SK-N-SH treated with all-trans-retinoic acid at 6 μM for 48 hours (cell line): ENCODE measurements around the gene GPC5.

Experiments used
- ARNTL ChIP-seq: fragments of 450-650 bp; formaldehyde crosslinking; IDR thresholded peaks from 2 replicates; pipeline ENCODE4 v1.5.0; 2020; ENCODE audit warnings: low read depth, mild to moderate bottlenecking, moderate library complexity, borderline replicate concordance
- BACH2 ChIP-seq: fragments of 250-450 bp; sonication (Bioruptor Pico); IDR thresholded peaks from 2 replicates; pipeline ENCODE4 v1.9.0; 2021; ENCODE audit warnings: mild to moderate bottlenecking, borderline replicate concordance
- CSDC2 ChIP-seq: fragments of 250-450 bp; sonication (Bioruptor Pico); IDR thresholded peaks from 2 replicates; pipeline ENCODE4 v1.5.0; 2020; ENCODE audit warnings: mild to moderate bottlenecking, moderate library complexity
- GLIS3 ChIP-seq: fragments of 250-450 bp; sonication (Bioruptor Pico); IDR thresholded peaks from 2 replicates; pipeline ENCODE4 v1.5.0; 2020; ENCODE audit warnings: mild to moderate bottlenecking, moderate library complexity
- ISL1 ChIP-seq: fragments of 250-450 bp; sonication (Bioruptor Pico); IDR thresholded peaks from 2 replicates; pipeline ENCODE4 v2.1.2; 2022; ENCODE audit warnings: mild to moderate bottlenecking, moderate library complexity
- OSR1 ChIP-seq: fragments of 250-450 bp; sonication (Bioruptor Pico); IDR thresholded peaks from 2 replicates; pipeline ENCODE4 v1.8.0; 2022; ENCODE audit warnings: moderate library complexity, mild to moderate bottlenecking, inconsistent platforms
- RARB ChIP-seq: fragments of 250-450 bp; sonication (Bioruptor Pico); IDR thresholded peaks from 2 replicates; pipeline ENCODE4 v1.8.0; 2021; ENCODE audit warnings: mild to moderate bottlenecking, moderate library complexity
- SNAI2 ChIP-seq: fragments of 250-450 bp; sonication (Bioruptor Pico); IDR thresholded peaks from 2 replicates; pipeline ENCODE4 v1.5.0; 2020; ENCODE audit warnings: mild to moderate bottlenecking, moderate library complexity
- TOX ChIP-seq: fragments of 250-450 bp; sonication (Bioruptor Pico); IDR thresholded peaks from 2 replicates; pipeline ENCODE4 v1.8.0; 2021; ENCODE audit warnings: mild to moderate bottlenecking, moderate library complexity, borderline replicate concordance
- ZFP3 ChIP-seq: fragments of 250-450 bp; sonication (Bioruptor Pico); IDR thresholded peaks from 2 replicates; pipeline ENCODE4 v1.5.0; 2020; ENCODE audit warnings: mild to moderate bottlenecking, moderate library complexity
- ZNF565 ChIP-seq: fragments of 450-650 bp; formaldehyde crosslinking; conservative IDR thresholded peaks from 2 replicates; pipeline ENCODE4 v1.5.0; 2020; ENCODE audit warnings: low read depth, mild to moderate bottlenecking, moderate library complexity
- ZNF70 ChIP-seq: fragments of 450-650 bp; formaldehyde crosslinking; IDR thresholded peaks from 2 replicates; pipeline ENCODE4 v1.5.0; 2020; ENCODE audit warnings: mild to moderate bottlenecking, moderate library complexity
- TF ChIP-seq, protein P1 (sequence below): fragments of 250-450 bp; sonication (Bioruptor Pico); IDR thresholded peaks from 2 replicates; pipeline ENCODE4 v1.8.0; 2020; ENCODE audit warnings: mild to moderate bottlenecking, moderate library complexity, borderline replicate concordance
- TF ChIP-seq, protein P2 (sequence below): fragments of 250-450 bp; sonication (Bioruptor Pico); IDR thresholded peaks from 2 replicates; pipeline ENCODE4 v1.8.0; 2021; ENCODE audit warnings: low read depth, mild to moderate bottlenecking, moderate library complexity, borderline replicate concordance

DNA sequence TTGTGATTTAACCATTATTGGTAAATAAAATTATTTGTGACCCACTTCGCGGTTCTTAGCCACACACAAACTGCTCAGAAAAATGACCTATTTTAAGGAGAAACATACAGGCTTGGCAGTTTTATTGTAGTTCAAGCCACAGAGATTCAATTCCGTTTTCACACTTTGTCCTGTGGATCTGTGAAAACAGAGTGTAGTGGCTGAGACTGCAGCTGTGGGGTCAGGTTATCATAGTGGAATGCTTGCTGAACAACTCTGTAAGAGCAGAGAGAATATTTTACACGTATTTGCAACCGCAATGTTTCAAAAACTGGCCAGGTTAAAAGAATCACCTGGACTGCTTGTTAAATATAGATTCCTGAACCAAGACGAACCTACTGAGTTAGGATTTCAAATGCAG is 292.5 kb downstream of the GPC5 start:
- TF ChIP-seq ARNTL (no peak), RARB (no peak), ZNF70 (no peak), OSR1 (CRISPR knock-in tag) (no peak), SNAI2 (CRISPR knock-in tag) (no peak), ISL1 (no peak), TOX (CRISPR knock-in tag) (no peak), ZFP3 (CRISPR knock-in tag) (no peak), BACH2 (CRISPR knock-in tag) (no peak), ZNF565 (CRISPR knock-in tag) (no peak), CSDC2 (CRISPR knock-in tag) (no peak), GLIS3 (CRISPR knock-in tag) (no peak)
- TF ChIP-seq, protein P1, sequence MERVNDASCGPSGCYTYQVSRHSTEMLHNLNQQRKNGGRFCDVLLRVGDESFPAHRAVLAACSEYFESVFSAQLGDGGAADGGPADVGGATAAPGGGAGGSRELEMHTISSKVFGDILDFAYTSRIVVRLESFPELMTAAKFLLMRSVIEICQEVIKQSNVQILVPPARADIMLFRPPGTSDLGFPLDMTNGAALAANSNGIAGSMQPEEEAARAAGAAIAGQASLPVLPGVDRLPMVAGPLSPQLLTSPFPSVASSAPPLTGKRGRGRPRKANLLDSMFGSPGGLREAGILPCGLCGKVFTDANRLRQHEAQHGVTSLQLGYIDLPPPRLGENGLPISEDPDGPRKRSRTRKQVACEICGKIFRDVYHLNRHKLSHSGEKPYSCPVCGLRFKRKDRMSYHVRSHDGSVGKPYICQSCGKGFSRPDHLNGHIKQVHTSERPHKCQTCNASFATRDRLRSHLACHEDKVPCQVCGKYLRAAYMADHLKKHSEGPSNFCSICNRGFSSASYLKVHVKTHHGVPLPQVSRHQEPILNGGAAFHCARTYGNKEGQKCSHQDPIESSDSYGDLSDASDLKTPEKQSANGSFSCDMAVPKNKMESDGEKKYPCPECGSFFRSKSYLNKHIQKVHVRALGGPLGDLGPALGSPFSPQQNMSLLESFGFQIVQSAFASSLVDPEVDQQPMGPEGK (CRISPR knock-in tag), result no peak
- TF ChIP-seq, protein P2, sequence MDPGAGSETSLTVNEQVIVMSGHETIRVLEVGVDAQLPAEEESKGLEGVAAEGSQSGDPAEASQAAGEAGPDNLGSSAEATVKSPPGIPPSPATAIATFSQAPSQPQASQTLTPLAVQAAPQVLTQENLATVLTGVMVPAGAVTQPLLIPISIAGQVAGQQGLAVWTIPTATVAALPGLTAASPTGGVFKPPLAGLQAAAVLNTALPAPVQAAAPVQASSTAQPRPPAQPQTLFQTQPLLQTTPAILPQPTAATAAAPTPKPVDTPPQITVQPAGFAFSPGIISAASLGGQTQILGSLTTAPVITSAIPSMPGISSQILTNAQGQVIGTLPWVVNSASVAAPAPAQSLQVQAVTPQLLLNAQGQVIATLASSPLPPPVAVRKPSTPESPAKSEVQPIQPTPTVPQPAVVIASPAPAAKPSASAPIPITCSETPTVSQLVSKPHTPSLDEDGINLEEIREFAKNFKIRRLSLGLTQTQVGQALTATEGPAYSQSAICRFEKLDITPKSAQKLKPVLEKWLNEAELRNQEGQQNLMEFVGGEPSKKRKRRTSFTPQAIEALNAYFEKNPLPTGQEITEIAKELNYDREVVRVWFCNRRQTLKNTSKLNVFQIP (CRISPR knock-in tag), result no peak
